Epithelial cell of esophagus (primary cell): Measurements from ENCODE around the gene KCNN1.
"Not testable (repeated sequence)": the region's sequence is repeated elsewhere in the genome, so short reads cannot be mapped to it uniquely, and the experiment has no call there.

ENCODE experiments used
- DNase-seq: peaks from one replicate; pipeline ENCODE4 v3.0.0; 2010; ENCODE audit warnings: low read depth
- H3K4me3 ChIP-seq: 2 replicates; pipeline ENCODE4 v1.5.1; 2011; ENCODE audit warnings: mild to moderate bottlenecking, low read length, control low read depth
- CTCF ChIP-seq: IDR thresholded peaks from 2 replicates; pipeline ENCODE4 v1.5.1; 2011; ENCODE audit warnings: low read depth, mild to moderate bottlenecking, low read length, control low read depth, inconsistent platforms; ENCODE audit not compliant: insufficient read depth; ENCODE audit errors: missing control alignments

The KCNN1 gene

GRCh38 chr19:18027151-18027550 lies 60.2 kb downstream of the KCNN1 start:
- no peak for TF ChIP-seq CTCF
- no peak for DNase-seq
- no peak overlapping the region for H3K4me3 ChIP-seq

GRCh38 chr19:18029617-18030338 lies 62.9 kb downstream of the KCNN1 start:
- DNase-seq: peak; percentile 50
- H3K4me3 ChIP-seq: no peak overlapping the region
- TF ChIP-seq CTCF: no peak

- not testable (repeated sequence) for DNase-seq, H3K4me3 ChIP-seq
Observed at GRCh38 chr19:18031401-18031800, 64.5 kb downstream of the KCNN1 start.

GRCh38 chr19:18032102-18032501 lies 65.2 kb downstream of the KCNN1 start:
- DNase-seq, H3K4me3 ChIP-seq: not testable (repeated sequence)

GRCh38 chr19:18041054-18041453 lies 74.1 kb downstream of the KCNN1 start:
- no peak overlapping the region for H3K4me3 ChIP-seq
- TF ChIP-seq CTCF: no peak
- DNase-seq: no peak

- H3K4me3 ChIP-seq: no peak overlapping the region
- no peak for TF ChIP-seq CTCF
- no peak for DNase-seq
Observed at GRCh38 chr19:18043676-18044075, 76.8 kb downstream of the KCNN1 start.

GRCh38 chr19:18044825-18045304 lies 78.0 kb downstream of the KCNN1 start:
- peak overlapping the region; percentile 22 for H3K4me3 ChIP-seq
- peak; percentile 53 for DNase-seq
- TF ChIP-seq CTCF: no peak

GRCh38 chr19:18045307-18046050 lies 78.6 kb downstream of the KCNN1 start:
- no peak for TF ChIP-seq CTCF
- DNase-seq: no peak
- H3K4me3 ChIP-seq: peak overlapping the region; percentile 22
